MM.1S (cell line): ENCODE results near the gene TMEM43.
A peak's percentile ranks its signal among the peaks of the same experiment; 100 is the strongest.

ENCODE experiments used
- DNase-seq: peaks from one replicate; pipeline ENCODE4 v3.0.0-alpha.2; 2015
- H2AFZ ChIP-seq: fragments of 300-600 bp; sonication (generic); 2 replicates; pipeline ENCODE4 v1.6.0; 2016; ENCODE audit warnings: antibody characterized with exemption, low read length
- H3F3A ChIP-seq: fragments of 300-600 bp; sonication (generic); 2 replicates; pipeline ENCODE4 v1.6.1; 2016; ENCODE audit warnings: mild to moderate bottlenecking, antibody characterized with exemption, low read length, moderate library complexity, mixed read lengths; ENCODE audit not compliant: insufficient read depth
- H3K27ac ChIP-seq: fragments of 300-600 bp; sonication (generic); 2 replicates; pipeline ENCODE4 v1.5.1; 2016; ENCODE audit warnings: mild to moderate bottlenecking, low read length
- H3K27me3 ChIP-seq: fragments of 300-600 bp; sonication (generic); replicated peaks from 2 replicates; pipeline ENCODE4 v1.6.0; 2016; ENCODE audit warnings: low read length; ENCODE audit not compliant: insufficient read depth
- H3K36me3 ChIP-seq: fragments of 300-600 bp; sonication (generic); replicated peaks from 2 replicates; pipeline ENCODE4 v1.6.1; 2016; ENCODE audit warnings: mild to moderate bottlenecking, low read length, mixed read lengths; ENCODE audit not compliant: insufficient read depth
- H3K4me1 ChIP-seq: fragments of 300-600 bp; sonication (generic); 2 replicates; pipeline ENCODE4 v1.6.1; 2016; ENCODE audit warnings: low read length, mixed read lengths
- H3K4me2 ChIP-seq: fragments of 300-600 bp; sonication (generic); 2 replicates; pipeline ENCODE4 v1.6.0; 2016; ENCODE audit warnings: low read depth, low read length
- H3K4me3 ChIP-seq: fragments of 300-600 bp; sonication (generic); 2 replicates; pipeline ENCODE4 v1.5.1; 2016; ENCODE audit warnings: low read length, mixed read lengths
- H3K79me2 ChIP-seq: fragments of 300-600 bp; sonication (generic); 2 replicates; pipeline ENCODE4 v1.6.1; 2016; ENCODE audit warnings: mixed run types, low read length, mixed read lengths
- H3K9ac ChIP-seq: fragments of 300-600 bp; sonication (generic); 2 replicates; pipeline ENCODE4 v1.6.1; 2016; ENCODE audit warnings: low read length, mixed read lengths
- H3K9me2 ChIP-seq: fragments of 300-600 bp; sonication (generic); replicated peaks from 2 replicates; pipeline ENCODE4 v1.6.1; 2016; ENCODE audit warnings: mild to moderate bottlenecking, low read length, mixed read lengths; ENCODE audit not compliant: insufficient read depth
- H3K9me3 ChIP-seq: fragments of 300-600 bp; sonication (generic); replicated peaks from 2 replicates; pipeline ENCODE4 v1.6.1; 2016; ENCODE audit warnings: mild to moderate bottlenecking, low read length, mixed read lengths; ENCODE audit not compliant: insufficient read depth
- H4K20me1 ChIP-seq: fragments of 300-600 bp; sonication (generic); 2 replicates; pipeline ENCODE4 v1.6.1; 2016; ENCODE audit warnings: mild to moderate bottlenecking, low read length, moderate library complexity, mixed read lengths; ENCODE audit not compliant: insufficient read depth
- EZH2 ChIP-seq: fragments of 300-600 bp; sonication (generic); optimal IDR thresholded peaks from 2 replicates; pipeline ENCODE3; 2017; ENCODE audit warnings: low read depth, mild to moderate bottlenecking, antibody characterized with exemption, low read length, mixed read lengths
- EZH2phosphoT487 ChIP-seq: fragments of 300-600 bp; sonication (generic); IDR thresholded peaks from 2 replicates; pipeline ENCODE4 v1.6.1; 2018; ENCODE audit warnings: antibody characterized with exemption, low read length
- TF ChIP-seq, protein P1 (sequence below): fragments of 300-600 bp; sonication (generic); IDR thresholded peaks from 2 replicates; pipeline ENCODE4 v1.5.1; 2016; ENCODE audit warnings: antibody characterized with exemption, low read length, mixed read lengths

The TMEM43 gene

DNA sequence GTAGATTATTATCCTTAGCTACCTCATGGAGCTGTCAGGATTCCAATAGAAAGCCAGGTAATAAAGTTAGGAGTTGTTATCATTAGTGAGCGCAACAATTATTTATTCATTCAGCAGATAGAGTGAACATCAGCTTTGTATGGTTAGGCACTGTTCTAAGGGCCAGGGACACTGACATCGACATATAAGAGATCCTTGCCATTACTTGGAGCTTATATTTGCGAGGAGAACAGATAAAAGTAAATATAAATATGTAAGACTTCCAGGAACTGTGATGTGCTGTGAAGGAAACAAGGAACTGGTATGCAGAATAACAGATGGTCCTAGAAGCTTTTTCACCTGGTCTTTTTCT, 54.2 kb downstream of the TMEM43 start:
- H3K9ac ChIP-seq = peak overlapping the region; percentile 85
- H3K9me2 ChIP-seq = no peaks in the 10 kb centered on the region
- peaks cover 12% of the 10 kb centered on the region for H3F3A ChIP-seq
- H4K20me1 ChIP-seq = no peaks in the 10 kb centered on the region
- no peaks in the 10 kb centered on the region for H3K9me3 ChIP-seq
- peaks cover 6% of the 10 kb centered on the region; the same call in 1 of the 2 replicates for H3K36me3 ChIP-seq
- peak overlapping the region; percentile 39; the same call in 1 of the 2 replicates for H3K27ac ChIP-seq
- H2AFZ ChIP-seq = peak overlapping the region; percentile 87
- no peaks in the 10 kb centered on the region for H3K27me3 ChIP-seq
- H3K4me1 ChIP-seq = peaks cover 30% of the 10 kb centered on the region
- peak overlapping the region; percentile 70 for H3K4me2 ChIP-seq
- no peak for DNase-seq
- peak overlapping the region; percentile 87 for H3K4me3 ChIP-seq
- no peak for TF ChIP-seq EZH2phosphoT487
- no peak for TF ChIP-seq EZH2
- TF ChIP-seq, protein P1, sequence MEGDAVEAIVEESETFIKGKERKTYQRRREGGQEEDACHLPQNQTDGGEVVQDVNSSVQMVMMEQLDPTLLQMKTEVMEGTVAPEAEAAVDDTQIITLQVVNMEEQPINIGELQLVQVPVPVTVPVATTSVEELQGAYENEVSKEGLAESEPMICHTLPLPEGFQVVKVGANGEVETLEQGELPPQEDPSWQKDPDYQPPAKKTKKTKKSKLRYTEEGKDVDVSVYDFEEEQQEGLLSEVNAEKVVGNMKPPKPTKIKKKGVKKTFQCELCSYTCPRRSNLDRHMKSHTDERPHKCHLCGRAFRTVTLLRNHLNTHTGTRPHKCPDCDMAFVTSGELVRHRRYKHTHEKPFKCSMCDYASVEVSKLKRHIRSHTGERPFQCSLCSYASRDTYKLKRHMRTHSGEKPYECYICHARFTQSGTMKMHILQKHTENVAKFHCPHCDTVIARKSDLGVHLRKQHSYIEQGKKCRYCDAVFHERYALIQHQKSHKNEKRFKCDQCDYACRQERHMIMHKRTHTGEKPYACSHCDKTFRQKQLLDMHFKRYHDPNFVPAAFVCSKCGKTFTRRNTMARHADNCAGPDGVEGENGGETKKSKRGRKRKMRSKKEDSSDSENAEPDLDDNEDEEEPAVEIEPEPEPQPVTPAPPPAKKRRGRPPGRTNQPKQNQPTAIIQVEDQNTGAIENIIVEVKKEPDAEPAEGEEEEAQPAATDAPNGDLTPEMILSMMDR = no peak
- peaks cover 79% of the 10 kb centered on the region for H3K79me2 ChIP-seq

- H3K79me2 ChIP-seq = peaks cover 72% of the 10 kb centered on the region
- no peak for DNase-seq
- TF ChIP-seq EZH2 (no peak), EZH2phosphoT487 (no peak)
- TF ChIP-seq, protein P1 = no peak
- peaks cover 30% of the 10 kb centered on the region for H3K4me1 ChIP-seq
- no peaks in the 10 kb centered on the region for H3K9me3 ChIP-seq
- H3K4me2 ChIP-seq = peak overlapping the region; percentile 70
- H3F3A ChIP-seq = peaks cover 12% of the 10 kb centered on the region
- no peaks in the 10 kb centered on the region for H4K20me1 ChIP-seq
- no peak overlapping the region for H3K27ac ChIP-seq
- H3K9ac ChIP-seq = peak overlapping the region; percentile 85; the same call in 1 of the 2 replicates
- H3K4me3 ChIP-seq = peak overlapping the region; percentile 87; the same call in 1 of the 2 replicates
- H2AFZ ChIP-seq = no peak overlapping the region
- peaks cover 6% of the 10 kb centered on the region; the same call in 1 of the 2 replicates for H3K36me3 ChIP-seq
- no peaks in the 10 kb centered on the region for H3K9me2 ChIP-seq
- no peaks in the 10 kb centered on the region for H3K27me3 ChIP-seq
These were observed 54.9 kb downstream of the TMEM43 start for GRCh38 chr3:14179795-14180194.

DNA sequence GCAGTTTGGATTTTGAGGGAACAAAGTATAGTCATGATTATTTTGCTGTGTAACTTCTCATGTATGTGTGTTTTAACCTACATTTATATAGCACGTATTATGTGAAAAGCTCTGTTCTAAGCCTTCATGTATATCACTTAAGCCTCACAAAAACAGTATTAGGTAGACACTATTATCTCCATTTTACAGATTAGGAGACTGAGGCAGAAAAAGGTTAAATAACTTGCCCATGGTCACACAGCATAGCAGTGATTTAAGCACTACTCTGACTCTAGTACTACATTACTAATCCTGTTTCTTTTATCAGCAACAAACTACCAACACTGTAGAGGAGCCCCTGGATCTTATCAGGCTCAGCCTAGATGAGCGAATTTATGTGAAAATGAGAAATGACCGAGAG, 56.4 kb downstream of the TMEM43 start:
- H3K4me3 ChIP-seq = no peak overlapping the region
- H3K4me2 ChIP-seq = no peak overlapping the region
- no peaks in the 10 kb centered on the region for H3K27me3 ChIP-seq
- H3F3A ChIP-seq = peaks cover 1% of the 10 kb centered on the region
- H4K20me1 ChIP-seq = no peaks in the 10 kb centered on the region
- no peak for TF ChIP-seq EZH2phosphoT487
- TF ChIP-seq, protein P1 = no peak
- no peak for TF ChIP-seq EZH2
- peaks cover 16% of the 10 kb centered on the region for H3K4me1 ChIP-seq
- H3K36me3 ChIP-seq = peaks cover 6% of the 10 kb centered on the region; the same call in 1 of the 2 replicates
- H3K27ac ChIP-seq = no peak overlapping the region
- no peak overlapping the region for H3K9ac ChIP-seq
- DNase-seq = no peak
- H2AFZ ChIP-seq = no peak overlapping the region
- peaks cover 66% of the 10 kb centered on the region for H3K79me2 ChIP-seq
- H3K9me3 ChIP-seq = no peaks in the 10 kb centered on the region
- no peaks in the 10 kb centered on the region for H3K9me2 ChIP-seq
